ENCODE data around the gene HOMER2.

DNA sequence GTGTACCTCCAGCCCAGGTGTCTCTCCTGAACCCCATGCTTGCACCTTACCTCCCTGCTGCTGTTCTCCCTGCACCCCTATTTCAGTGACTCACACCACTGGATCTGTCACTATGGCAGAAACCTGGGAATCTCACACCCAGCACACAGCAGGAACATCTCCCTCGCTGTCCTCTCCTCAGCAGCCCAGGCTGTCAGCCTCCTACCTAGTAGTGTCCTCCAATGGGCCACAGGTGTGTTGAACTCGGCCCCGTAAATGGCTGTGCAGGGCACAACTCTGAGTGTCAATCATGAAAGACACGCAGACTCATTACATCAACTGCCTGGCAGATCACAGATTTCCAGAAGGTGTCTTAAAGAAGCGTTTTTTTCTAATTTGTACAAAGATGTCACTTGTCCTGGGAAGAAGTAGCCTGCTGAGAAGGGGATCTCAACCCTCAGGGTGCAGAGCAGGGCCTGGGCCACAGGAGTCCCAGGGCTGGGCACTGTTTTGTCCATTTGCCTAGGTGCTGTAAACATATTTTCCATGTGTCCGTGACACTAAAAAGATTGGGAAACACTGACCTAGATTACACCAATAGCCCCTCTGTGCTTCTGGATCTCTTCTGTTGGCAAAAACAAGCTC, 33.8 kb downstream of the HOMER2 start:
- TF ChIP-seq, protein P1, sequence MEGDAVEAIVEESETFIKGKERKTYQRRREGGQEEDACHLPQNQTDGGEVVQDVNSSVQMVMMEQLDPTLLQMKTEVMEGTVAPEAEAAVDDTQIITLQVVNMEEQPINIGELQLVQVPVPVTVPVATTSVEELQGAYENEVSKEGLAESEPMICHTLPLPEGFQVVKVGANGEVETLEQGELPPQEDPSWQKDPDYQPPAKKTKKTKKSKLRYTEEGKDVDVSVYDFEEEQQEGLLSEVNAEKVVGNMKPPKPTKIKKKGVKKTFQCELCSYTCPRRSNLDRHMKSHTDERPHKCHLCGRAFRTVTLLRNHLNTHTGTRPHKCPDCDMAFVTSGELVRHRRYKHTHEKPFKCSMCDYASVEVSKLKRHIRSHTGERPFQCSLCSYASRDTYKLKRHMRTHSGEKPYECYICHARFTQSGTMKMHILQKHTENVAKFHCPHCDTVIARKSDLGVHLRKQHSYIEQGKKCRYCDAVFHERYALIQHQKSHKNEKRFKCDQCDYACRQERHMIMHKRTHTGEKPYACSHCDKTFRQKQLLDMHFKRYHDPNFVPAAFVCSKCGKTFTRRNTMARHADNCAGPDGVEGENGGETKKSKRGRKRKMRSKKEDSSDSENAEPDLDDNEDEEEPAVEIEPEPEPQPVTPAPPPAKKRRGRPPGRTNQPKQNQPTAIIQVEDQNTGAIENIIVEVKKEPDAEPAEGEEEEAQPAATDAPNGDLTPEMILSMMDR (IDR thresholded peaks at IDR 0.05; ENCODE audit: low read depth, low read length), result no peak
- no peak for TF ChIP-seq EZH2phosphoT487 (IDR thresholded peaks at IDR 0.05; ENCODE audit: low read depth)
